Endodermal cell (in vitro differentiated cells): ENCODE data around the gene SLC44A1. TPM values are rescaled to one million over a fixed set of nuclear protein-coding genes. Genes with fewer than 3 reads are reported as not detected.

Experiments used
- DNase-seq: peaks from one replicate; pipeline ENCODE4 v3.0.0-alpha.2; 2017
- H3K27ac ChIP-seq: 2 replicates; pipeline ENCODE4 v1.5.1; 2013; ENCODE audit warnings: mild to moderate bottlenecking, low read depth, low read length, moderate library complexity
- H3K27me3 ChIP-seq: 2 replicates; pipeline ENCODE4 v1.6.1; 2013; ENCODE audit warnings: mild to moderate bottlenecking, low read length, moderate library complexity; ENCODE audit not compliant: insufficient read depth, control insufficient read depth, poor library complexity, severe bottlenecking
- H3K36me3 ChIP-seq: 2 replicates; pipeline ENCODE4 v1.7.0; 2013; ENCODE audit warnings: mild to moderate bottlenecking, low read length, moderate library complexity; ENCODE audit not compliant: control insufficient read depth, insufficient read depth
- H3K4me1 ChIP-seq: one replicate; pipeline ENCODE4 v1.7.0; 2013; ENCODE audit warnings: low read length; ENCODE audit not compliant: control insufficient read depth, insufficient read depth
- H3K4me3 ChIP-seq: 2 replicates; pipeline ENCODE4 v1.5.1; 2013; ENCODE audit warnings: mild to moderate bottlenecking, low read length, moderate library complexity
- H3K9ac ChIP-seq: 2 replicates; pipeline ENCODE4 v1.6.1; 2013; ENCODE audit warnings: mild to moderate bottlenecking, low read length, moderate library complexity; ENCODE audit not compliant: poor library complexity, severe bottlenecking; ENCODE audit errors: extremely low read depth
- H3K9me3 ChIP-seq: 2 replicates; pipeline ENCODE4 v1.6.1; 2013; ENCODE audit warnings: mild to moderate bottlenecking, low read length, moderate library complexity; ENCODE audit not compliant: control insufficient read depth
- H3K27ac Mint-ChIP-seq: 2 replicates; pipeline ENCODE4 v1.8.0; 2020; ENCODE audit warnings: mixed read lengths
- H3K27me3 Mint-ChIP-seq: 2 replicates; pipeline ENCODE4 v1.8.0; 2021; ENCODE audit warnings: mild to moderate bottlenecking, mixed read lengths; ENCODE audit not compliant: insufficient read depth
- H3K36me3 Mint-ChIP-seq: 2 replicates; pipeline ENCODE4 v1.8.0; 2020; ENCODE audit warnings: low read depth, mixed read lengths
- H3K4me1 Mint-ChIP-seq: 2 replicates; pipeline ENCODE4 v1.8.0; 2020; ENCODE audit warnings: mixed read lengths
- H3K4me3 Mint-ChIP-seq: 2 replicates; pipeline ENCODE4 v1.8.0; 2020; ENCODE audit warnings: mild to moderate bottlenecking, moderate library complexity, mixed read lengths
- H3K9me3 Mint-ChIP-seq: 2 replicates; pipeline ENCODE4 v1.8.0; 2020; ENCODE audit warnings: mild to moderate bottlenecking, mixed read lengths
- WGBS, 2 experiments: methylation state at CpG; one replicate each; pipeline versions ENCODE4 v1.1.5 to v1.1.7; 2013; ENCODE audit warnings: missing lambda C conversion rate in 2 of 2, mixed read lengths in 1 of 2; ENCODE audit not compliant: insufficient coverage in 1 of 2, insufficient read length in 1 of 2; 5-methylcytosine and 5-hydroxymethylcytosine counted together
- total RNA-seq, 2 donors: library from RNA; stranded (reverse); fragmentation: NEBNext Ultra II Directional in 1 of 2; extraction: Animal tissue kit (Norgen Biotek cat#: 25700) in 1 of 2; gene quantifications; 2 replicates in 1 of 2; 3 replicates in 1 of 2; pipeline ENCODE4 v1.2.1, GENCODE V29; 2021
- TF ChIP-seq, protein P1 (sequence below): fragments of 200-600 bp; sonication (generic); conservative IDR thresholded peaks from 2 replicates; pipeline ENCODE4 v1.5.0; 2021; ENCODE audit warnings: antibody characterized with exemption, mild to moderate bottlenecking

The SLC44A1 gene
- total RNA-seq, 2 donors from 2014 or later: 69.7 to 73.4 TPM

DNA sequence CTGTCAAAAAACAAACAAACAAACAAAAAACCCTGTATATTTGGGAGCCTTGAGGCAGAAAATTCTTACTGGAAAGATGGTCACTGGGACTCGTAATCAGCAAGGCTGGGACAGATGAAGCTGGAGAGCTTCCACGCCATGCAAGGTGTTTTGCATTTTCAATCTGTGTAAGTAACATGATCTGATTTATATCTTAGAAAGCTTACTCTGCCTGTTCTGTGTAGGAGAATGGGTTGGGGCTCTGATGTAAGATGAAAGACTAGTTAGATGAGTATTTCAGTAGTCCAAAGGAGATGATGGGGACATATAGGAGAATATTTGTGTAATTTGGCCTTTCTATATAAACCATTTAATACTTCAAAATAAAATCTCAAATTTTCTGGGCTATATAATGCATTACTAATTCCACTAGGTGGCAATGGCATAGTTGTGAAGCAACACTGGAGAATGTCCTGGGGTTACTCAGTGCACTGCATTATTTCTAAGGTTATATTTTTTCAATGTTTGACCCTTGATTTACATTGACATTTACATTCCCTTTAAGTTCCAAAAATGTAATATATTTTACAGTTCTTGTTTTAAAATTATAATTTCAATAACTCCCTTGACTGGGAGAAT is 181.5 kb downstream of the SLC44A1 start:
- Mint-ChIP-seq H3K27me3 (no peaks in the 10 kb centered on the region), H3K4me1 (no peaks in the 10 kb centered on the region), H3K27ac (no peak overlapping the region), H3K4me3 (no peak overlapping the region), H3K36me3 (no peaks in the 10 kb centered on the region), H3K9me3 (no peaks in the 10 kb centered on the region)
- no peaks in the 10 kb centered on the region for H3K36me3 ChIP-seq
- H3K27me3 ChIP-seq: no peaks in the 10 kb centered on the region
- 79 to 100% methylated on average over 2 of the region's 2 CpGs for WGBS, 2 experiments
- H3K9me3 ChIP-seq: no peaks in the 10 kb centered on the region
- DNase-seq: no peak
- TF ChIP-seq, protein P1, sequence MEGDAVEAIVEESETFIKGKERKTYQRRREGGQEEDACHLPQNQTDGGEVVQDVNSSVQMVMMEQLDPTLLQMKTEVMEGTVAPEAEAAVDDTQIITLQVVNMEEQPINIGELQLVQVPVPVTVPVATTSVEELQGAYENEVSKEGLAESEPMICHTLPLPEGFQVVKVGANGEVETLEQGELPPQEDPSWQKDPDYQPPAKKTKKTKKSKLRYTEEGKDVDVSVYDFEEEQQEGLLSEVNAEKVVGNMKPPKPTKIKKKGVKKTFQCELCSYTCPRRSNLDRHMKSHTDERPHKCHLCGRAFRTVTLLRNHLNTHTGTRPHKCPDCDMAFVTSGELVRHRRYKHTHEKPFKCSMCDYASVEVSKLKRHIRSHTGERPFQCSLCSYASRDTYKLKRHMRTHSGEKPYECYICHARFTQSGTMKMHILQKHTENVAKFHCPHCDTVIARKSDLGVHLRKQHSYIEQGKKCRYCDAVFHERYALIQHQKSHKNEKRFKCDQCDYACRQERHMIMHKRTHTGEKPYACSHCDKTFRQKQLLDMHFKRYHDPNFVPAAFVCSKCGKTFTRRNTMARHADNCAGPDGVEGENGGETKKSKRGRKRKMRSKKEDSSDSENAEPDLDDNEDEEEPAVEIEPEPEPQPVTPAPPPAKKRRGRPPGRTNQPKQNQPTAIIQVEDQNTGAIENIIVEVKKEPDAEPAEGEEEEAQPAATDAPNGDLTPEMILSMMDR: peak; percentile 69
- no peak overlapping the region for H3K27ac ChIP-seq
- H3K9ac ChIP-seq: no peak overlapping the region
- no peak overlapping the region for H3K4me3 ChIP-seq
- no peaks in the 10 kb centered on the region for H3K4me1 ChIP-seq

- no peak overlapping the region for H3K27ac ChIP-seq
- no peaks in the 10 kb centered on the region for H3K4me1 ChIP-seq
- no peaks in the 10 kb centered on the region for H3K27me3 Mint-ChIP-seq
- no peaks in the 10 kb centered on the region for H3K27me3 ChIP-seq
- H3K4me3 Mint-ChIP-seq: no peak overlapping the region
- no peaks in the 10 kb centered on the region for H3K9me3 ChIP-seq
- no peaks in the 10 kb centered on the region for H3K36me3 ChIP-seq
- H3K4me3 ChIP-seq: no peak overlapping the region
- no peaks in the 10 kb centered on the region for H3K4me1 Mint-ChIP-seq
- H3K9me3 Mint-ChIP-seq: no peaks in the 10 kb centered on the region
- H3K36me3 Mint-ChIP-seq: no peaks in the 10 kb centered on the region
- DNase-seq: no peak
- TF ChIP-seq, protein P1: no peak
- no peak overlapping the region for H3K9ac ChIP-seq
- WGBS, 2 experiments: 95 to 96% methylated on average over 2 to 3 of the region's 3 CpGs
- no peak overlapping the region for H3K27ac Mint-ChIP-seq
These were observed 182.2 kb downstream of the SLC44A1 start for GRCh38 chr9:105426657-105427056.

GRCh38 chr9:105431424-105432246 is 187.2 kb downstream of the SLC44A1 start:
- peaks cover 5% of the 10 kb centered on the region for H3K4me1 Mint-ChIP-seq
- WGBS, 2 experiments: 83 to 91% methylated on average over 7 to 9 of the region's 9 CpGs
- Histone ChIP-seq H3K36me3 (no peaks in the 10 kb centered on the region), H3K27me3 (no peaks in the 10 kb centered on the region), H3K4me1 (no peaks in the 10 kb centered on the region), H3K4me3 (no peak overlapping the region), H3K9me3 (peaks cover 25% of the 10 kb centered on the region), H3K27ac (no peak overlapping the region), H3K9ac (no peak overlapping the region)
- H3K4me3 Mint-ChIP-seq: no peak overlapping the region
- H3K27me3 Mint-ChIP-seq: no peaks in the 10 kb centered on the region
- peaks cover 23% of the 10 kb centered on the region for H3K9me3 Mint-ChIP-seq
- no peak for DNase-seq
- TF ChIP-seq, protein P1: no peak
- peaks cover 6% of the 10 kb centered on the region for H3K36me3 Mint-ChIP-seq
- H3K27ac Mint-ChIP-seq: no peak overlapping the region
